B cell (primary cell): ENCODE results near the gene PSME1. TPM values are rescaled to one million over a fixed set of nuclear protein-coding genes. Genes with fewer than 3 reads are reported as not detected.

Experiments
- ATAC-seq: fragments of 200-7000 bp; cut with Tn5 transposase; one replicate; pipeline ENCODE4 v1.10.0; 2021; ENCODE audit warnings: low read depth, mild to moderate bottlenecking, moderate number of reproducible peaks, moderate library complexity
- CTCF ChIA-PET: fragments of 350-600 bp; sonication (Branson Sonifier 250); formaldehyde crosslinking; loops from one replicate; lab custom pipeline; 2021; ENCODE audit warnings: antibody characterized with exemption, inconsistent platforms; lab: Charles Lee
- POLR2A ChIA-PET: fragments of 350-600 bp; sonication (Branson Sonifier 250); formaldehyde crosslinking; loops from one replicate; lab custom pipeline; 2021; ENCODE audit warnings: antibody characterized with exemption; lab: Charles Lee
- DNase-seq: peaks from one replicate; pipeline ENCODE4 v3.0.0; 2013
- H2AFZ ChIP-seq: 2 replicates; pipeline ENCODE4 v1.6.1; 2012; ENCODE audit warnings: mild to moderate bottlenecking, low read depth, low read length; ENCODE audit not compliant: insufficient read depth, poor library complexity, severe bottlenecking
- H3K27ac ChIP-seq, 2 donors: 1 replicate in 1 of 2; 2 replicates in 1 of 2; pipeline ENCODE4 v1.5.1; 2012 to 2013; ENCODE audit warnings: low read length in 2 of 2, mild to moderate bottlenecking in 2 of 2, moderate library complexity in 1 of 2
- H3K27me3 ChIP-seq, 4 experiments: fragments of 200-600 bp in 1 of 4; sonication (generic) in 1 of 4; replicated peaks in 1 of 4; 1 replicate in 2 of 4; 2 replicates in 2 of 4; pipeline versions ENCODE4 v1.6.1 to v1.7.0; 2013 to 2016; ENCODE audit warnings: low read length in 3 of 4, mild to moderate bottlenecking in 2 of 4, mixed read lengths in 1 of 4, moderate library complexity in 1 of 4; ENCODE audit not compliant: insufficient read depth in 4 of 4, control insufficient read depth in 3 of 4; ENCODE audit errors: control extremely low read depth in 1 of 4
- H3K36me3 ChIP-seq, 2 experiments: replicated peaks in 1 of 2; 1 replicate in 1 of 2; 2 replicates in 1 of 2; pipeline versions ENCODE4 v1.6.1 to v1.7.1; 2013; ENCODE audit warnings: low read length in 1 of 2; ENCODE audit not compliant: insufficient read depth in 2 of 2, control insufficient read depth in 1 of 2; ENCODE audit errors: control extremely low read depth in 1 of 2, extremely low read depth in 1 of 2
- H3K4me1 ChIP-seq, 2 donors: fragments of 200-600 bp in 1 of 2; sonication (generic) in 1 of 2; 1 replicate in 1 of 2; 2 replicates in 1 of 2; pipeline versions ENCODE4 v1.5.1 to v1.6.1; 2013 to 2017; ENCODE audit warnings: low read length in 2 of 2; ENCODE audit not compliant: control insufficient read depth in 2 of 2, insufficient read depth in 2 of 2
- H3K4me2 ChIP-seq: replicated peaks from 2 replicates; pipeline ENCODE3; 2012; ENCODE audit warnings: mild to moderate bottlenecking, low read depth, low read length; ENCODE audit not compliant: poor library complexity, severe bottlenecking
- H3K4me3 ChIP-seq, 5 experiments: fragments of 200-600 bp in 1 of 5; sonication (generic) in 1 of 5; 1 replicate in 3 of 5; 2 replicates in 2 of 5; pipeline versions ENCODE4 v1.5.1 to v1.7.0; 2011 to 2016; ENCODE audit warnings: low read length in 4 of 5, mild to moderate bottlenecking in 4 of 5, low read depth in 2 of 5, control low read depth in 1 of 5, moderate library complexity in 1 of 5; ENCODE audit not compliant: insufficient read depth in 1 of 5; ENCODE audit errors: control extremely low read depth in 1 of 5, extremely low read depth in 1 of 5
- H3K79me2 ChIP-seq: fragments of 200-600 bp; sonication (generic); one replicate; pipeline ENCODE4 v1.6.0; 2016; ENCODE audit warnings: low read length; ENCODE audit not compliant: control insufficient read depth, insufficient read depth
- H3K9ac ChIP-seq: fragments of 200-600 bp; sonication (generic); 2 replicates; pipeline ENCODE4 v1.6.1; 2017; ENCODE audit warnings: mild to moderate bottlenecking, low read length, moderate library complexity
- H3K9me3 ChIP-seq, 3 donors: one replicate each; pipeline versions ENCODE4 v1.6.1 to v1.7.1; 2013; ENCODE audit warnings: low read length in 2 of 3; ENCODE audit not compliant: control insufficient read depth in 2 of 3, insufficient read depth in 1 of 3; ENCODE audit errors: control extremely low read depth in 1 of 3
- H4K20me1 ChIP-seq: 2 replicates; pipeline ENCODE4 v1.6.0; 2012; ENCODE audit warnings: mild to moderate bottlenecking, low read length; ENCODE audit not compliant: insufficient read depth, control insufficient read depth, poor library complexity, severe bottlenecking
- H3K27ac Mint-ChIP-seq: one replicate; pipeline ENCODE4 v1.8.0; 2021; ENCODE audit warnings: mixed read lengths
- H3K27me3 Mint-ChIP-seq: one replicate; pipeline ENCODE4 v1.8.0; 2021; ENCODE audit warnings: mixed read lengths
- H3K4me1 Mint-ChIP-seq: one replicate; pipeline ENCODE4 v1.8.0; 2021; ENCODE audit warnings: mixed read lengths
- H3K4me3 Mint-ChIP-seq: one replicate; pipeline ENCODE4 v1.8.0; 2021; ENCODE audit warnings: mixed read lengths
- H3K9me3 Mint-ChIP-seq: one replicate; pipeline ENCODE4 v1.8.0; 2022; ENCODE audit warnings: mixed read lengths; ENCODE audit not compliant: insufficient read depth
- CTCF ChIP-seq: fragments of 200-600 bp; IDR thresholded peaks from one replicate; pipeline ENCODE4 v1.8.0; 2022; ENCODE audit warnings: antibody characterized with exemption, mild to moderate bottlenecking
- EZH2 ChIP-seq: IDR thresholded peaks from 2 replicates; pipeline ENCODE4 v1.6.1; 2012; ENCODE audit warnings: borderline replicate concordance, low read depth, mild to moderate bottlenecking, moderate library complexity, low read length; ENCODE audit not compliant: insufficient read depth, poor library complexity, severe bottlenecking
- WGBS: methylation state at CpG from one replicate; pipeline ENCODE4 v1.1.5; 2013; ENCODE audit warnings: missing lambda C conversion rate; ENCODE audit not compliant: insufficient coverage; 5-methylcytosine and 5-hydroxymethylcytosine counted together
- intact Hi-C: fragments of 100-400 bp; cut with micrococcal nuclease; formaldehyde crosslinking; loops from one replicate; pipeline ENCODE4 v1.10.0; 2022
- polyA plus RNA-seq: library from polyadenylated mRNA; depleted of rRNA; stranded (reverse); fragments of >200 nt; gene quantifications from 2 replicates; pipeline ENCODE4 v1.2.3, GENCODE V29; 2012
- total RNA-seq, 2 donors: library from RNA; stranded (reverse); fragments of 120-200 nt in 1 of 2; gene quantifications; 1 replicate in 1 of 2; 2 replicates in 1 of 2; pipeline versions ENCODE4 v1.2.3 to v1.2.4, GENCODE V29; 2013 to 2022

PSME1 gene
- total and polyA plus RNA-seq, 2 donors (not counting 1 experiment from before 2014, with no cell fraction given): 237 to 257 TPM

- Histone ChIP-seq H3K9ac (no peak overlapping the region), H4K20me1 (no peaks in the 10 kb centered on the region), H3K4me3 (no peak overlapping the region), H3K79me2 (peaks cover 28% of the 10 kb centered on the region), H3K4me1 (peaks cover 11 to 17% of the 10 kb centered on the region in 2 donors), H2AFZ (no peak overlapping the region), H3K9me3 (no peaks in the 10 kb centered on the region), H3K4me2 (no peak overlapping the region), H3K27me3 (no peaks in the 10 kb centered on the region), H3K36me3 (no peaks in the 10 kb centered on the region), H3K27ac (no peak overlapping the region)
- no peaks in the 10 kb centered on the region for H3K9me3 Mint-ChIP-seq
- ChIA-PET CTCF (interaction anchor here (0.7 to 11.7 kb wide), 28 partner anchors 9 to 478 kb away, joined by 3 to 292 read pairs (median 5); partner anchors contain the start of genes CARMIL3, DHRS1, IRF9 and NOP9), POLR2A (interaction anchor here (0.7 to 4.1 kb wide), 3 partner anchors 15 to 26 kb away, joined by 3 to 23 read pairs (median 3); partner anchors contain the start of genes PCK2 and PSME1)
- ATAC-seq (no peak), DNase-seq (no peak)
- intact Hi-C loops: loop anchor here (10.0 kb wide), 1 partner anchor 555 kb away; the partner anchor contains the start of genes THTPA and ZFHX2
- peaks cover 14% of the 10 kb centered on the region for H3K4me1 Mint-ChIP-seq
- WGBS: 96% methylated on average over 6 of the region's 9 CpGs
- H3K27ac Mint-ChIP-seq: no peak overlapping the region
- TF ChIP-seq CTCF: no peak
- no peak for TF ChIP-seq EZH2
- no peaks in the 10 kb centered on the region for H3K27me3 Mint-ChIP-seq
- no peak overlapping the region for H3K4me3 Mint-ChIP-seq
Observed at GRCh38 chr14:24110060-24110459, 25.9 kb upstream of the PSME1 start.

GRCh38 chr14:24110523-24110922, 25.5 kb upstream of the PSME1 start:
- ChIA-PET CTCF (interaction anchor here (0.7 to 11.7 kb wide), 21 partner anchors 10 to 321 kb away, joined by 3 to 292 read pairs (median 5); partner anchors contain the start of genes CARMIL3, DHRS1, IRF9 and NOP9), POLR2A (interaction anchor here (0.6 to 4.1 kb wide), 2 partner anchors 11 to 16 kb away, joined by 5 to 23 read pairs; partner anchors contain the start of gene PCK2)
- Histone ChIP-seq H2AFZ (no peak overlapping the region), H3K27me3 (no peaks in the 10 kb centered on the region), H3K4me3 (no peak overlapping the region), H3K36me3 (no peaks in the 10 kb centered on the region), H3K27ac (no peak overlapping the region), H4K20me1 (peaks cover 4% of the 10 kb centered on the region), H3K4me2 (no peak overlapping the region), H3K9ac (no peak overlapping the region), H3K79me2 (peaks cover 32% of the 10 kb centered on the region), H3K9me3 (no peaks in the 10 kb centered on the region), H3K4me1 (peaks cover 12 to 20% of the 10 kb centered on the region in 2 donors)
- Mint-ChIP-seq H3K4me1 (peaks cover 19% of the 10 kb centered on the region), H3K27ac (no peak overlapping the region), H3K27me3 (no peaks in the 10 kb centered on the region), H3K9me3 (no peaks in the 10 kb centered on the region), H3K4me3 (no peak overlapping the region)
- TF ChIP-seq CTCF (no peak), EZH2 (no peak)
- no peak for ATAC-seq
- intact Hi-C loops: loop anchor here (10.0 kb wide), 1 partner anchor 556 kb away; the partner anchor contains the start of genes THTPA and ZFHX2
- WGBS: no CpG with 5 or more reads among the region's 1 CpG
- DNase-seq: no peak
